Heart left ventricle (tissue), 16 donors: ENCODE data around the gene KLHL29. TPM values are rescaled to one million over a fixed set of nuclear protein-coding genes. Genes with fewer than 3 reads are reported as not detected.

Source experiments
- ATAC-seq, 4 donors: fragments of 200-7000 bp; cut with Tn5 transposase; one replicate each; pipeline ENCODE4 v1.9.1; 2020 to 2022; ENCODE audit warnings: moderate library complexity in 4 of 4, mild to moderate bottlenecking in 3 of 4, moderate number of reproducible peaks in 1 of 4
- DNase-seq, 5 donors: peaks; one replicate each; pipeline ENCODE4 v3.0.0-alpha.2; 2020
- H3K27ac ChIP-seq, 12 donors: fragments of 200-600 bp; sonication (generic) in 4 of 12; one replicate each; pipeline versions ENCODE4 v1.5.0 to v1.8.0; 2016 to 2022; ENCODE audit warnings: mild to moderate bottlenecking in 2 of 12
- H3K27me3 ChIP-seq, 9 donors: fragments of 200-600 bp; sonication (generic) in 2 of 9; one replicate each; pipeline versions ENCODE4 v1.5.1 to v1.8.0; 2016 to 2022; ENCODE audit warnings: mild to moderate bottlenecking in 3 of 9
- H3K36me3 ChIP-seq, 9 donors: fragments of 200-600 bp; sonication (generic) in 2 of 9; one replicate each; pipeline versions ENCODE4 v1.5.0 to v1.8.0; 2018 to 2022; ENCODE audit warnings: mild to moderate bottlenecking in 2 of 9
- H3K4me1 ChIP-seq, 12 donors: fragments of 200-600 bp; sonication (generic) in 4 of 12; one replicate each; pipeline versions ENCODE4 v1.5.0 to v1.8.0; 2016 to 2022; ENCODE audit warnings: mild to moderate bottlenecking in 3 of 12
- H3K4me3 ChIP-seq, 12 donors: fragments of 200-600 bp; sonication (generic) in 4 of 12; one replicate each; pipeline versions ENCODE4 v1.5.0 to v1.8.0; 2017 to 2022; ENCODE audit warnings: mild to moderate bottlenecking in 9 of 12, moderate library complexity in 4 of 12
- H3K9me3 ChIP-seq, 12 donors: fragments of 200-600 bp; sonication (generic) in 4 of 12; one replicate each; pipeline versions ENCODE4 v1.5.0 to v1.8.0; 2016 to 2022; ENCODE audit warnings: mild to moderate bottlenecking in 1 of 12
- POLR2A ChIP-seq, 2 donors: fragments of 450-650 bp; IDR thresholded peaks; one replicate each; pipeline ENCODE4 v1.6.1; 2017; ENCODE audit warnings: antibody characterized with exemption in 2 of 2, mild to moderate bottlenecking in 2 of 2, moderate library complexity in 2 of 2
- WGBS, 4 donors: extraction: QIAGEN DNeasy Blood & Tissue Kit in 2 of 4; methylation state at CpG; one replicate each; pipeline versions ENCODE4 v1.1.5 to v1.1.7; 2013 to 2018; 5-methylcytosine and 5-hydroxymethylcytosine counted together
- intact Hi-C, 10 donors: fragments of 100-400 bp; cut with DNase I; formaldehyde crosslinking; loops; one replicate each; pipeline versions ENCODE4 v1.11.1 to v1.14.2; 2022
- polyA plus RNA-seq, 2 donors: library from polyadenylated mRNA; stranded (reverse); fragments of 200-250 nt; gene quantifications; one replicate each; pipeline ENCODE4 v1.2.3, GENCODE V29; 2013
- total RNA-seq, 9 donors: library from RNA; depleted of rRNA in 2 of 9; stranded (reverse); fragments of >200 nt in 2 of 9; fragmentation: NEBNext Ultra II Directional in 3 of 9; extraction: Animal tissue kit (Norgen Biotek cat#: 25700) in 3 of 9; gene quantifications; one replicate each; pipeline versions ENCODE4 v1.1.0 to v1.2.4, GENCODE V29; 2016 to 2023
- TF ChIP-seq, protein P1 (sequence below), 12 donors: fragments of 200-600 bp; sonication (generic) in 4 of 12; IDR thresholded peaks; one replicate each; pipeline versions ENCODE4 v1.5.0 to v1.8.0; 2018 to 2022; ENCODE audit warnings: antibody characterized with exemption in 12 of 12, mild to moderate bottlenecking in 5 of 12
- donor health status: ischemic (EF 13 %, LVEDD 7.1; RV severe dilation, severe dysfunction).
- donor health status: healthy with polysubstance abuse.
- donor health status: DM: no; HTN: yes; CAD: no.
- donor health status: DM: no; HTN: no; CAD: no.
- donor health status: ischemic (EF 25% LVEDD 6.9; RV normal size, moderate dysfunction).
- donor health status: ischemic (EF 25% LVEDD 5.7; RV mildly dilated, moderate dysfunction).
- donor health status: healthy.
- donor health status: DM: yes; HTN: yes; CAD: no.
- donor health status: ischemic (EF 35%, LVEDD 5.7; RV mildly dilated, moderate dysfunction).
- donor health status: nonischemic (EF 11% LVEDD 7.7; RV severe dilation, severe dysfunction).
- donor health status: DM: yes; HTN: yes; CAD: no.
- donor health status: PGD.
- donor health status: ischemic (EF 29% LVEDD 5.4; RV normal size, mild dysfunction).
- donor health status: nonischemic (EF 23%, LVEDD 6.1; RV moderate dilation, normal function).

KLHL29 gene
- total and polyA plus RNA-seq, 11 donors = 0.74 to 2.7 (median 1.1) TPM

DNA sequence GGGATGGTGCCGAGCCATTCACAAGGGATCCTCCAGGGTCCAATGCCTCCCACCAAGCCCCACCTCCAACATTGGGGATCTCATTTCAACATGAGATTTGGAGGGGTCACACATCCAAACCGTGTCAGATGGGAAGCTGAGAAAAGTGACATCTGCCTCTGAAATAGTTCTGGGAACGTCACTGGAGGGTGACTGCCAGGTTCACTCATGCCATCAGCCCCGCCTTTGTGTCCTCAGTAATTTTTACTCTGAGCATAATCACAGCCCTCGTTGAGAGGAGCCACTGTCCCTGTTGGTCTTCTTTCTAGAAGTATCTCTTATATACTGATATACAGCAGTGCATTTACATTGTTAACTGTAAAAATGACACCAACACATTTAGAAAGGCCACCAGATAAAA is 67.4 kb downstream of the KLHL29 start:
- ATAC-seq (no peak), DNase-seq (no peak)
- Histone ChIP-seq H3K4me3 (no peak overlapping the region), H3K27me3 (no peaks in the 10 kb centered on the region), H3K27ac (no peak overlapping the region), H3K4me1 (peaks cover 0 to 40% (median 0%) of the 10 kb centered on the region in 12 donors), H3K36me3 (no peaks in the 10 kb centered on the region), H3K9me3 (no peaks in the 10 kb centered on the region)
- TF ChIP-seq, protein P1, sequence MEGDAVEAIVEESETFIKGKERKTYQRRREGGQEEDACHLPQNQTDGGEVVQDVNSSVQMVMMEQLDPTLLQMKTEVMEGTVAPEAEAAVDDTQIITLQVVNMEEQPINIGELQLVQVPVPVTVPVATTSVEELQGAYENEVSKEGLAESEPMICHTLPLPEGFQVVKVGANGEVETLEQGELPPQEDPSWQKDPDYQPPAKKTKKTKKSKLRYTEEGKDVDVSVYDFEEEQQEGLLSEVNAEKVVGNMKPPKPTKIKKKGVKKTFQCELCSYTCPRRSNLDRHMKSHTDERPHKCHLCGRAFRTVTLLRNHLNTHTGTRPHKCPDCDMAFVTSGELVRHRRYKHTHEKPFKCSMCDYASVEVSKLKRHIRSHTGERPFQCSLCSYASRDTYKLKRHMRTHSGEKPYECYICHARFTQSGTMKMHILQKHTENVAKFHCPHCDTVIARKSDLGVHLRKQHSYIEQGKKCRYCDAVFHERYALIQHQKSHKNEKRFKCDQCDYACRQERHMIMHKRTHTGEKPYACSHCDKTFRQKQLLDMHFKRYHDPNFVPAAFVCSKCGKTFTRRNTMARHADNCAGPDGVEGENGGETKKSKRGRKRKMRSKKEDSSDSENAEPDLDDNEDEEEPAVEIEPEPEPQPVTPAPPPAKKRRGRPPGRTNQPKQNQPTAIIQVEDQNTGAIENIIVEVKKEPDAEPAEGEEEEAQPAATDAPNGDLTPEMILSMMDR (IDR thresholded peaks at IDR 0.05) = no peak
- no peak for TF ChIP-seq POLR2A (IDR thresholded peaks at IDR 0.05)
- intact Hi-C loops = no loop called here
- WGBS, 4 donors = 61 to 69% (median 63%) methylated on average over 5 of the region's 5 CpGs

DNA sequence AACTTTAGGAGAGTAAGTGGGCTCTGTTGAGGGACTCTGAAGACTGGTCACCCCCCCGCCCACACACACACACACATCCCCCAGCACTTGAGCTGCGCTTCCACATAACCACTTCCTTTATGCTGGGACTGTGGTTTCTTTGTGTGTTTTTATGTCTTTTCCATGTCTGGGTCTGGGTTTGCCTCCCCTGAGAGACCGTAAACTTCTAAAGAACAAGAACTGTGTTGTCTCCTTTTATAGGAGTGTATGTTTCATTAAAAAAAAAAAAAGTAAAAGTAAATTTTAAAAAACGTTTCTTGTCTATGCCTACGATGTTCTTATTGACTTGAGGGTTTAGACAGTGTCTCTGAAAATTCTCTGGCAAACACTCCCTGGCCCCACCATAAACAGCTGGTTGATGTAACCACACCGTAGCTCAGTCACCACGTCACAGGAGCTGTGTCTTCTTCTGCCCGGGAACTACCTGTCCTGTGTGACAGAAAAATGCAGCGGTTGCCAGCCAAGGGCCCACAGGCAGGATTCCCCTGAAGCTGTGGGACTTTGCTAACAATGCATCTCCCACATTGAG is 68.0 kb downstream of the KLHL29 start:
- intact Hi-C loops = no loop called here
- Histone ChIP-seq H3K4me1 (peaks cover 0 to 40% (median 0%) of the 10 kb centered on the region in 12 donors), H3K9me3 (no peaks in the 10 kb centered on the region), H3K36me3 (no peaks in the 10 kb centered on the region), H3K4me3 (no peak overlapping the region), H3K27me3 (no peaks in the 10 kb centered on the region), H3K27ac (peak overlapping the region in 3 of 12 donors; percentile 8 to 58 (median 11))
- DNase-seq = no peak
- 66 to 75% (median 67%) methylated on average over 9 of the region's 9 CpGs for WGBS, 4 donors
- TF ChIP-seq, protein P1 (IDR thresholded peaks at IDR 0.05) = no peak
- no peak for TF ChIP-seq POLR2A (IDR thresholded peaks at IDR 0.05)
- ATAC-seq = peak in 1 of 4 donors; percentile 33

DNA sequence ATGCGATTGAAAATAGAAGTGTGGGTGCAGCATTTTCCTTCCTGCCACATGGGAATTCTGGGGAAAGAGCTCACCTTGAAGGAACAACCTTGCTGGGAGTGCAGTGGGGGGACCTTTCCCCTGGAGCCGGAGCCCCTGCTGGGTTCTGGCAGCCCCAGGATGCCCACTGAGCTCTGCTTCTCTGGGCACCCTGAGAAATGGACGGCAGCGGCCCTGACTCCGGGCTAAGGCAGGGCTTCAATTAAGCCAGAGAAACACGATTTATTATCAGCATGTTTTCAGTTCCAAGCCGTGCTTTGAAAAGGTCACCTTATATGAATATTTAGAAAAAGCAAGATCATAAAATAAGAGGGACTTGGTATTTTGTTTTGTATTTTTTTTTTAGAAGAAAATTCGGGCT is 68.5 kb downstream of the KLHL29 start:
- Histone ChIP-seq H3K27me3 (no peaks in the 10 kb centered on the region), H3K27ac (peak overlapping the region in 3 of 12 donors; percentile 8 to 58 (median 11)), H3K9me3 (no peaks in the 10 kb centered on the region), H3K4me1 (peaks cover 0 to 40% (median 0%) of the 10 kb centered on the region in 12 donors), H3K4me3 (no peak overlapping the region), H3K36me3 (no peaks in the 10 kb centered on the region)
- ATAC-seq (no peak), DNase-seq (no peak)
- TF ChIP-seq POLR2A (IDR thresholded peaks at IDR 0.05) = no peak
- TF ChIP-seq, protein P1 (IDR thresholded peaks at IDR 0.05) = no peak
- 61 to 75% (median 72%) methylated on average over 7 to 8 of the region's 8 CpGs for WGBS, 4 donors
- intact Hi-C loops = no loop called here

DNA sequence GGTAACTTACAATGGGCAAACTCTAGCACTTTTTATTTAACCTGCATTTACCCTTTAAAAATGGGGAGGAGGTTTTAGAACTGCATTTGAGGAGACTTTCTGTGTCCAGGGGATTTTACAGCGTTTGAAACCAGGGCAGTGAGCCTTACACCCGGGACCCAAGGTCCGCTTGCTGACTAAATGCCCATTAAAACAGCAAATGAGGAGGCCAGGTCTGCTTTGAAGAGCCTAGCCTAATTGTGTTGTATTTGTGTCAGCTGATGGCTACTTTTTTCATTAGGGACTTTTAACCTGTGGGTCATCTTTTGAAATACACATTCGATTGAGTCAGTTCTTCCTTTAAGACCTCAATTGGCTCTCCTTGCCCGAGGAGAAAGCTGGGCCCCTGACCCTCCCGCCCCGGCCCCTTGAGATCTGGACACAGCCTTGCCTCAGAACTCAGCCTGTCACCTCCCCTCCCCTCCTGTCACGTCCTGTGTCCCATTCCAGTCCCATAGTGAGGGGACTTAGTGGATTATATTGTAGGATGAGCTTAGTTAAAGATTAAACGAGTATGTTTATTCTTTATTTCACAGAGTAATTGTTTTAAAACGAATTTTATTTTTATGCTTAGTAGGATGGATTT is 69.0 kb downstream of the KLHL29 start:
- Histone ChIP-seq H3K4me1 (peaks cover 0 to 35% (median 0%) of the 10 kb centered on the region in 12 donors), H3K36me3 (no peaks in the 10 kb centered on the region), H3K9me3 (no peaks in the 10 kb centered on the region), H3K27me3 (no peaks in the 10 kb centered on the region), H3K4me3 (no peak overlapping the region), H3K27ac (peak overlapping the region in 1 of 12 donors; percentile 58)
- no peak for TF ChIP-seq POLR2A (IDR thresholded peaks at IDR 0.05)
- TF ChIP-seq, protein P1 (IDR thresholded peaks at IDR 0.05) = no peak
- WGBS, 4 donors = 65 to 72% (median 70%) methylated on average over 10 of the region's 10 CpGs
- DNase-seq (no peak), ATAC-seq (no peak)
- intact Hi-C loops = no loop called here
